ENCODE results near the gene CASTOR1. TPM values are rescaled to one million over a fixed set of nuclear protein-coding genes. Genes with fewer than 3 reads are reported as not detected.

The CASTOR1 gene
- total RNA-seq, 1 experiment from 2014 or later = 10.6 TPM

GRCh38 chr22:30250661-30251267 lies 38.5 kb downstream of the CASTOR1 start:
- POLR2A ChIA-PET (ENCODE audit: unreplicated experiment) = interaction anchor here (0.6 to 0.7 kb wide), 4 partner anchors 19 to 105 kb away, joined by 3 to 39 read pairs (median 7); no protein-coding TSS in a partner anchor
- H3K27ac ChIP-seq = peak overlapping the region; percentile 100
- CTCF ChIA-PET = interaction anchor here (0.6 to 0.9 kb wide), 2 partner anchors 37 to 161 kb away, joined by 3 to 10 read pairs; no protein-coding TSS in a partner anchor

GRCh38 chr22:30250039-30250565 lies 39.2 kb downstream of the CASTOR1 start:
- peaks cover 42% of the 10 kb centered on the region for H3K36me3 ChIP-seq (ENCODE audit: low read depth)
- peak overlapping the region; percentile 47; the same call in 1 of the 2 replicates for H3K4me3 ChIP-seq
- no peak for DNase-seq
- peaks cover 71% of the 10 kb centered on the region for H3F3A ChIP-seq (ENCODE audit: insufficient read depth, low read depth)
- H3K27ac ChIP-seq = peak overlapping the region; percentile 100
- ChIA-PET POLR2A (ENCODE audit: unreplicated experiment) (interaction anchor here (0.6 to 0.7 kb wide), 4 partner anchors 15 to 106 kb away, joined by 3 to 39 read pairs (median 6); no protein-coding TSS in a partner anchor), CTCF (interaction anchor here (0.6 kb wide), 1 partner anchor 161 kb away, joined by 10 read pairs; no protein-coding TSS in a partner anchor)
- peaks cover 74% of the 10 kb centered on the region for H3K79me2 ChIP-seq (ENCODE audit: low read depth)
- no peaks in the 10 kb centered on the region for H4K20me1 ChIP-seq (ENCODE audit: insufficient read depth)
- no peak for TF ChIP-seq CTCF (conservative IDR thresholded peaks at IDR 0.05)
- no peak for TF ChIP-seq EZH2 (IDR thresholded peaks at IDR 0.05; ENCODE audit: low read depth)
- H3K27me3 ChIP-seq (ENCODE audit: insufficient read depth, low read depth) = no peaks in the 10 kb centered on the region
- H3K4me1 ChIP-seq (replicated peaks; ENCODE audit: insufficient read depth) = peaks cover 65% of the 10 kb centered on the region
- H2AFZ ChIP-seq = no peak overlapping the region
- no peaks in the 10 kb centered on the region for H3K9me2 ChIP-seq (ENCODE audit: insufficient read depth)
- no TSS peak for BruUV-seq (replicated peaks)
- H3K9me3 ChIP-seq (ENCODE audit: insufficient read depth, low read depth) = no peaks in the 10 kb centered on the region
- intact Hi-C loops (cut with micrococcal nuclease; ENCODE audit: unreplicated experiment) = loop anchor here (5.0 kb wide), 1 partner anchor 628 kb away; no protein-coding TSS in a partner anchor
- H3K4me2 ChIP-seq = peak overlapping the region; percentile 88

More at GRCh38 chr22:30250661-30251267, 38.5 kb downstream of the CASTOR1 start:
- TF ChIP-seq CTCF (conservative IDR thresholded peaks at IDR 0.05) (no peak), EZH2 (IDR thresholded peaks at IDR 0.05; ENCODE audit: low read depth) (no peak)
- BruUV-seq (replicated peaks) = no TSS peak
- H3K27me3 ChIP-seq (ENCODE audit: insufficient read depth, low read depth) = no peaks in the 10 kb centered on the region
- H3K9me2 ChIP-seq (ENCODE audit: insufficient read depth) = no peaks in the 10 kb centered on the region
- peaks cover 39% of the 10 kb centered on the region for H3K36me3 ChIP-seq (ENCODE audit: low read depth)
- H3K4me2 ChIP-seq = peak overlapping the region; percentile 88
- H2AFZ ChIP-seq = no peak overlapping the region
- peaks cover 73% of the 10 kb centered on the region for H3F3A ChIP-seq (ENCODE audit: insufficient read depth, low read depth)
- intact Hi-C loops (cut with micrococcal nuclease; ENCODE audit: unreplicated experiment) = loop anchor here (5.0 kb wide), 1 partner anchor 628 kb away; no protein-coding TSS in a partner anchor
- peak; percentile 91 to 94 for DNase-seq
- H3K4me3 ChIP-seq = peak overlapping the region; percentile 47; the same call in 1 of the 2 replicates
- H4K20me1 ChIP-seq (ENCODE audit: insufficient read depth) = no peaks in the 10 kb centered on the region
- H3K79me2 ChIP-seq (ENCODE audit: low read depth) = peaks cover 75% of the 10 kb centered on the region
- no peaks in the 10 kb centered on the region for H3K9me3 ChIP-seq (ENCODE audit: insufficient read depth, low read depth)
- H3K4me1 ChIP-seq (replicated peaks; ENCODE audit: insufficient read depth) = peaks cover 70% of the 10 kb centered on the region

- DNase-seq = peak in 1 of 2 experiments; percentile 73
- Histone ChIP-seq H3K4me1 (replicated peaks; ENCODE audit: insufficient read depth) (peaks cover 58% of the 10 kb centered on the region), H3K27me3 (ENCODE audit: insufficient read depth, low read depth) (no peaks in the 10 kb centered on the region), H3K4me2 (peak overlapping the region; percentile 88), H3K27ac (peak overlapping the region; percentile 100), H3K79me2 (ENCODE audit: low read depth) (peaks cover 73% of the 10 kb centered on the region), H3F3A (ENCODE audit: insufficient read depth, low read depth) (peaks cover 65% of the 10 kb centered on the region), H2AFZ (no peak overlapping the region), H4K20me1 (ENCODE audit: insufficient read depth) (no peaks in the 10 kb centered on the region), H3K4me3 (no peak overlapping the region), H3K36me3 (ENCODE audit: low read depth) (peaks cover 42% of the 10 kb centered on the region), H3K9me3 (ENCODE audit: insufficient read depth, low read depth) (no peaks in the 10 kb centered on the region), H3K9me2 (ENCODE audit: insufficient read depth) (no peaks in the 10 kb centered on the region)
- intact Hi-C loops (cut with micrococcal nuclease; ENCODE audit: unreplicated experiment) = loop anchor here (5.0 kb wide), 1 partner anchor 627 kb away; no protein-coding TSS in a partner anchor
- ChIA-PET CTCF (no interaction called here), POLR2A (ENCODE audit: unreplicated experiment) (interaction anchor here (0.6 kb wide), 1 partner anchor 14 kb away, joined by 4 read pairs; no protein-coding TSS in a partner anchor)
- BruUV-seq (replicated peaks) = TSS peak; percentile 4
- TF ChIP-seq CTCF (conservative IDR thresholded peaks at IDR 0.05) = no peak
- TF ChIP-seq EZH2 (IDR thresholded peaks at IDR 0.05; ENCODE audit: low read depth) = no peak
Observed at GRCh38 chr22:30249049-30250038, 40.0 kb downstream of the CASTOR1 start.

Measured in PC-9 (cell line).